ENCODE data around the gene STAMBP. TPM values are rescaled to one million over a fixed set of nuclear protein-coding genes. Genes with fewer than 3 reads are reported as not detected.

STAMBP gene
- polyA plus RNA-seq, 1 donor (not counting 4 experiments of a cell fraction or from before 2014, with no cell fraction given): 95.4 TPM

DNA sequence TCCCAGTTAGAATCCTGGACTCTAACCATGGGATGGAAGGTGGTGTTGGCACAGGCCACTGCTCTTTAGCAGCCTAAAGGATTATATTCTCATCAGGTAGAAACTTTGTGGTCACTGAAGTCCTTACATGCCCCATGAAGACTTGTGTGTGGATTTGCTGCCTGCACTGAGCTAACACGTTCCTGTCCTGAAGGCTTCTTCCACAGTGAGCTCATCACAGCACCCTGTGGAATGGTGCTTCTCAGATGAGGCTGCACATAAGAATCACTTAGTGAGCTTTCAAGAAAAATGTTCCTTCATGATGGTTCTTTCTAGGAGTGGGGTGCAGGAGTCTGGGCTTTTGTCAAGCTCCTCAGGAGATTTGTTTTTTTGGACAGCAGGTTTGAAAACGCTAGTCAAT is 26.8 kb downstream of the STAMBP start:
- no peak for TF ChIP-seq EZH2 (IDR thresholded peaks at IDR 0.05; ENCODE audit: low read length)
- TF ChIP-seq, protein P1, sequence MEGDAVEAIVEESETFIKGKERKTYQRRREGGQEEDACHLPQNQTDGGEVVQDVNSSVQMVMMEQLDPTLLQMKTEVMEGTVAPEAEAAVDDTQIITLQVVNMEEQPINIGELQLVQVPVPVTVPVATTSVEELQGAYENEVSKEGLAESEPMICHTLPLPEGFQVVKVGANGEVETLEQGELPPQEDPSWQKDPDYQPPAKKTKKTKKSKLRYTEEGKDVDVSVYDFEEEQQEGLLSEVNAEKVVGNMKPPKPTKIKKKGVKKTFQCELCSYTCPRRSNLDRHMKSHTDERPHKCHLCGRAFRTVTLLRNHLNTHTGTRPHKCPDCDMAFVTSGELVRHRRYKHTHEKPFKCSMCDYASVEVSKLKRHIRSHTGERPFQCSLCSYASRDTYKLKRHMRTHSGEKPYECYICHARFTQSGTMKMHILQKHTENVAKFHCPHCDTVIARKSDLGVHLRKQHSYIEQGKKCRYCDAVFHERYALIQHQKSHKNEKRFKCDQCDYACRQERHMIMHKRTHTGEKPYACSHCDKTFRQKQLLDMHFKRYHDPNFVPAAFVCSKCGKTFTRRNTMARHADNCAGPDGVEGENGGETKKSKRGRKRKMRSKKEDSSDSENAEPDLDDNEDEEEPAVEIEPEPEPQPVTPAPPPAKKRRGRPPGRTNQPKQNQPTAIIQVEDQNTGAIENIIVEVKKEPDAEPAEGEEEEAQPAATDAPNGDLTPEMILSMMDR (optimal IDR thresholded peaks at IDR 0.05 in 1 of 3, IDR thresholded peaks at IDR 0.05 in 1 of 3, conservative IDR thresholded peaks at IDR 0.05 in 1 of 3; ENCODE audit: extremely low read depth in 1 of 3, insufficient read depth in 2 of 3, low read length in 3 of 3): no peak
- no peaks in the 10 kb centered on the region for H4K20me1 ChIP-seq (ENCODE audit: control insufficient read depth, extremely low read depth, insufficient read depth, low read length)
- H3K9me3 ChIP-seq (ENCODE audit: control insufficient read depth, low read depth, low read length): no peaks in the 10 kb centered on the region
- no peak overlapping the region for H3K4me2 ChIP-seq (ENCODE audit: control insufficient read depth, extremely low read depth, insufficient read depth, low read depth, low read length)
- DNase-seq (ENCODE audit: low read depth, low spot score) (no peak), FAIRE-seq (no peak)
- dilution Hi-C loops (cut with MboI; ENCODE audit: extremely low pct_ligation_motif_present, low sequenced_read_pairs): no loop called here
- no peak overlapping the region for H2AFZ ChIP-seq (ENCODE audit: control insufficient read depth, low read length)
- no peaks in the 10 kb centered on the region for H3K79me2 ChIP-seq (ENCODE audit: control insufficient read depth, insufficient read depth, low read length)
- H3K27ac ChIP-seq (ENCODE audit: control insufficient read depth, insufficient read depth, low read length): no peak overlapping the region
- no peaks in the 10 kb centered on the region for H3K27me3 ChIP-seq (ENCODE audit: control insufficient read depth, extremely low read depth, insufficient read depth, low read length)
- no peak overlapping the region for H3K4me3 ChIP-seq (ENCODE audit: control insufficient read depth in 2 of 3, extremely low read depth in 1 of 3, insufficient read depth in 2 of 3, low read depth in 1 of 3, low read length in 3 of 3)
- peaks cover 26% of the 10 kb centered on the region for H3K4me1 ChIP-seq (ENCODE audit: control insufficient read depth, extremely low read depth, insufficient read depth, low read length)
- peaks cover 33 to 49% of the 10 kb centered on the region in 2 experiments for H3K36me3 ChIP-seq (ENCODE audit: control insufficient read depth in 2 of 2, extremely low read depth in 1 of 2, insufficient read depth in 2 of 2, low read length in 2 of 2)
- H3K9ac ChIP-seq (ENCODE audit: control insufficient read depth, extremely low read depth, insufficient read depth, low read length): no peak overlapping the region
- no peaks in the 10 kb centered on the region for H3K9me1 ChIP-seq (ENCODE audit: control insufficient read depth, extremely low read depth, insufficient read depth, low read length)

GRCh38 chr2:73856214-73856613 is 27.5 kb downstream of the STAMBP start:
- Histone ChIP-seq H3K79me2 (ENCODE audit: control insufficient read depth, insufficient read depth, low read length) (no peaks in the 10 kb centered on the region), H3K9me1 (ENCODE audit: control insufficient read depth, extremely low read depth, insufficient read depth, low read length) (no peaks in the 10 kb centered on the region), H3K4me1 (ENCODE audit: control insufficient read depth, extremely low read depth, insufficient read depth, low read length) (peaks cover 23% of the 10 kb centered on the region), H2AFZ (ENCODE audit: control insufficient read depth, low read length) (no peak overlapping the region), H3K9ac (ENCODE audit: control insufficient read depth, extremely low read depth, insufficient read depth, low read length) (no peak overlapping the region), H3K4me3 (ENCODE audit: control insufficient read depth in 2 of 3, extremely low read depth in 1 of 3, insufficient read depth in 2 of 3, low read depth in 1 of 3, low read length in 3 of 3) (no peak overlapping the region), H3K9me3 (ENCODE audit: control insufficient read depth, low read depth, low read length) (no peaks in the 10 kb centered on the region), H3K36me3 (ENCODE audit: control insufficient read depth in 2 of 2, extremely low read depth in 1 of 2, insufficient read depth in 2 of 2, low read length in 2 of 2) (peaks cover 33 to 49% of the 10 kb centered on the region in 2 experiments), H3K4me2 (ENCODE audit: control insufficient read depth, extremely low read depth, insufficient read depth, low read depth, low read length) (no peak overlapping the region), H3K27ac (ENCODE audit: control insufficient read depth, insufficient read depth, low read length) (no peak overlapping the region), H3K27me3 (ENCODE audit: control insufficient read depth, extremely low read depth, insufficient read depth, low read length) (no peaks in the 10 kb centered on the region), H4K20me1 (ENCODE audit: control insufficient read depth, extremely low read depth, insufficient read depth, low read length) (no peaks in the 10 kb centered on the region)
- no peak for DNase-seq (ENCODE audit: low read depth, low spot score)
- no peak for TF ChIP-seq EZH2 (IDR thresholded peaks at IDR 0.05; ENCODE audit: low read length)
- TF ChIP-seq, protein P1 (optimal IDR thresholded peaks at IDR 0.05 in 1 of 3, IDR thresholded peaks at IDR 0.05 in 1 of 3, conservative IDR thresholded peaks at IDR 0.05 in 1 of 3; ENCODE audit: extremely low read depth in 1 of 3, insufficient read depth in 2 of 3, low read length in 3 of 3): no peak
- no peak for FAIRE-seq
- dilution Hi-C loops (cut with MboI; ENCODE audit: extremely low pct_ligation_motif_present, low sequenced_read_pairs): no loop called here
